ENCODE results near the gene PDPN.

DNA sequence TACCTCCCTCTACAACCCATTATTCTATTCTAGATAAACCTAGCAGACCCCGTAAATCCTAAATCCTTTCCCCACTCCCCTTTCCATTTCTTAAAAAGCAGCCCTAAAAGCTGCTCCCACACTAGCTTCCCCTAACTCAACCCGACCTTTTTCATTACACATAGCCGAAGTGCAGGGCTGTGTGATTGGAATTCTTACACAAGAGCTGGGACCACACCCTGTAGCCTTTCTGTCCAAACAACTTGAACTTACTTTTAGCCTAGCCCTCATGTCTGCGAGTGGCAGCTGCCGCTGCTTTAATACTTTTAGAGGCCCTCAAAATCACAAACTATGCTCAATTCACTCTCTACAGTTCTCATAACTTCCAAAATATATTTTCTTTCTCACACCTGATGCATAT, 19.6 kb upstream of the PDPN start:
- TF ChIP-seq, protein P1, sequence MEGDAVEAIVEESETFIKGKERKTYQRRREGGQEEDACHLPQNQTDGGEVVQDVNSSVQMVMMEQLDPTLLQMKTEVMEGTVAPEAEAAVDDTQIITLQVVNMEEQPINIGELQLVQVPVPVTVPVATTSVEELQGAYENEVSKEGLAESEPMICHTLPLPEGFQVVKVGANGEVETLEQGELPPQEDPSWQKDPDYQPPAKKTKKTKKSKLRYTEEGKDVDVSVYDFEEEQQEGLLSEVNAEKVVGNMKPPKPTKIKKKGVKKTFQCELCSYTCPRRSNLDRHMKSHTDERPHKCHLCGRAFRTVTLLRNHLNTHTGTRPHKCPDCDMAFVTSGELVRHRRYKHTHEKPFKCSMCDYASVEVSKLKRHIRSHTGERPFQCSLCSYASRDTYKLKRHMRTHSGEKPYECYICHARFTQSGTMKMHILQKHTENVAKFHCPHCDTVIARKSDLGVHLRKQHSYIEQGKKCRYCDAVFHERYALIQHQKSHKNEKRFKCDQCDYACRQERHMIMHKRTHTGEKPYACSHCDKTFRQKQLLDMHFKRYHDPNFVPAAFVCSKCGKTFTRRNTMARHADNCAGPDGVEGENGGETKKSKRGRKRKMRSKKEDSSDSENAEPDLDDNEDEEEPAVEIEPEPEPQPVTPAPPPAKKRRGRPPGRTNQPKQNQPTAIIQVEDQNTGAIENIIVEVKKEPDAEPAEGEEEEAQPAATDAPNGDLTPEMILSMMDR (IDR thresholded peaks at IDR 0.05): no peak
- no peak for TF ChIP-seq POLR2A (IDR thresholded peaks at IDR 0.05)

Data from testis (tissue), 2 donors.